Small intestine (tissue), 7 donors: ENCODE results near the gene POSTN. TPM values are rescaled to one million over a fixed set of nuclear protein-coding genes. Genes with fewer than 3 reads are reported as not detected.

Experiments
- DNase-seq, 2 donors: peaks; one replicate each; pipeline versions ENCODE4 v3.0.0 to v3.0.0-alpha.2; 2013
- FAIRE-seq: peaks from 2 replicates; lab custom pipeline; 2012; peaks lifted over from hg19 to GRCh38; lab: Jason Lieb, UNC
- H3K27ac ChIP-seq, 3 donors: one replicate each; pipeline ENCODE4 v1.5.1; 2013; ENCODE audit warnings: low read length in 2 of 3, mild to moderate bottlenecking in 2 of 3, control low read depth in 1 of 3, inconsistent platforms in 1 of 3, low read depth in 1 of 3, moderate library complexity in 1 of 3
- H3K27me3 ChIP-seq, 3 donors: one replicate each; pipeline ENCODE4 v1.6.1; 2013; ENCODE audit warnings: low read length in 3 of 3, inconsistent platforms in 1 of 3; ENCODE audit not compliant: control insufficient read depth in 3 of 3, insufficient read depth in 3 of 3
- H3K36me3 ChIP-seq, 3 donors: one replicate each; pipeline ENCODE4 v1.6.1; 2013; ENCODE audit warnings: low read length in 3 of 3, inconsistent platforms in 1 of 3, low read depth in 1 of 3, mild to moderate bottlenecking in 1 of 3, moderate library complexity in 1 of 3; ENCODE audit not compliant: control insufficient read depth in 3 of 3, insufficient read depth in 2 of 3
- H3K4me1 ChIP-seq, 3 donors: one replicate each; pipeline ENCODE4 v1.6.1; 2013; ENCODE audit warnings: low read length in 2 of 3, inconsistent platforms in 1 of 3, low read depth in 1 of 3, mild to moderate bottlenecking in 1 of 3, moderate library complexity in 1 of 3; ENCODE audit not compliant: control insufficient read depth in 3 of 3, insufficient read depth in 2 of 3
- H3K4me3 ChIP-seq, 3 donors: one replicate each; pipeline ENCODE4 v1.5.1; 2013; ENCODE audit warnings: low read length in 3 of 3, control low read depth in 1 of 3, inconsistent platforms in 1 of 3, low read depth in 1 of 3, mild to moderate bottlenecking in 1 of 3, moderate library complexity in 1 of 3
- H3K9me3 ChIP-seq, 2 donors: one replicate each; pipeline ENCODE4 v1.6.1; 2013; ENCODE audit warnings: low read depth in 1 of 2, low read length in 1 of 2; ENCODE audit not compliant: control insufficient read depth in 2 of 2, insufficient read depth in 1 of 2
- WGBS, 3 donors: extraction: QIAGEN DNeasy Blood & Tissue Kit; methylation state at CpG; one replicate each; pipeline ENCODE4 v1.1.7; 2013; 5-methylcytosine and 5-hydroxymethylcytosine counted together
- polyA plus RNA-seq, 4 donors: library from polyadenylated mRNA; stranded (reverse) in 3 of 4; unstranded in 1 of 4; fragments of 200-250 nt in 3 of 4; fragments of 120-200 nt in 1 of 4; gene quantifications; one replicate each; pipeline versions ENCODE4 v1.2.1 to v1.2.3, GENCODE V29; 2013
- donor health status: healthy with polysubstance abuse.
- donor health status: control.
- donor health status: control.
- donor health status: Bipolar disorder and iron deficiency.
- donor health status: healthy.

The POSTN gene
- polyA plus RNA-seq, 4 donors: 0.45 to 50.9 (median 7.5) TPM

DNA sequence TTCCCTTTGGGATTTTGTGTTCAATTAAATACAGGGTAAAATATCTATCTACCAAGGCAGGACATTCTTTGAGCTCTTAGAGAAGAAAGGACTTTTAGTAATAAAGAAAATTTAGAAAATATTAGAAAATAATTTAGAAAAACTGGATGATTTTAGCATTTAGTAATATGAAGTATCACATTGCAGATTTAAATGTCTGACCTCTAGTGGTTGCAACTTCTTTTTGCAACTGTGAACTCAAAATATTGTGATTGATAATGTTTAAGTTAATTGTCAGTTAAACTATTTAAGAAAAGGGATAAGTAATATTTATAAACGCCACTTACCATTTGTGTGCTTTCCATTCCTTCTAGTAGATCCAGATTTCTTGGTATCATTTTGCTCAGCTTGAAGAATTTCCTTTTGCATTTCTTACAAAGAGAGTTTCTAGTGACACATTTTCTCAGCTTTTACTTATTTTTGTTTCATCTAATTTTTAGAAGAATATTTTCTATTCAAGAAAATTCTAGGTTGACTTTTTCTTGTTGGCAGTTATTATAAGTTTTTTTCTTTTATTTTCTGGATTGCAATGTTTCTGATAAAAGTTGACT lies 10.3 kb upstream of the POSTN start:
- no peaks in the 10 kb centered on the region for H3K36me3 ChIP-seq
- no peak overlapping the region for H3K27ac ChIP-seq
- 54 to 66% (median 59%) methylated on average over 1 of the region's 1 CpG for WGBS, 3 donors
- H3K4me3 ChIP-seq: no peak overlapping the region
- no peaks in the 10 kb centered on the region for H3K4me1 ChIP-seq
- FAIRE-seq: no peak
- DNase-seq: no peak
- no peaks in the 10 kb centered on the region for H3K9me3 ChIP-seq
- no peaks in the 10 kb centered on the region for H3K27me3 ChIP-seq

- no peaks in the 10 kb centered on the region for H3K4me1 ChIP-seq
- FAIRE-seq (no peak), DNase-seq (peak in 1 of 2 donors; percentile 4)
- H3K36me3 ChIP-seq: no peaks in the 10 kb centered on the region
- no peaks in the 10 kb centered on the region for H3K27me3 ChIP-seq
- H3K4me3 ChIP-seq: no peak overlapping the region
- no peaks in the 10 kb centered on the region for H3K9me3 ChIP-seq
- WGBS, 3 donors: 66 to 82% (median 72%) methylated on average over 5 of the region's 5 CpGs
- no peak overlapping the region for H3K27ac ChIP-seq
Measured at GRCh38 chr13:37602733-37603381, 4.3 kb upstream of the POSTN start.

- H3K27ac ChIP-seq: no peak overlapping the region
- H3K9me3 ChIP-seq: no peaks in the 10 kb centered on the region
- 62 to 72% (median 63%) methylated on average over 3 of the region's 3 CpGs for WGBS, 3 donors
- no peaks in the 10 kb centered on the region for H3K4me1 ChIP-seq
- no peaks in the 10 kb centered on the region for H3K36me3 ChIP-seq
- FAIRE-seq (no peak), DNase-seq (no peak)
- H3K27me3 ChIP-seq: no peaks in the 10 kb centered on the region
- H3K4me3 ChIP-seq: no peak overlapping the region
Measured at GRCh38 chr13:37601648-37602440, 3.3 kb upstream of the POSTN start.

- no peak for FAIRE-seq
Measured at GRCh38 chr13:37599519-37599918, 951 bp upstream of the POSTN start.

DNA sequence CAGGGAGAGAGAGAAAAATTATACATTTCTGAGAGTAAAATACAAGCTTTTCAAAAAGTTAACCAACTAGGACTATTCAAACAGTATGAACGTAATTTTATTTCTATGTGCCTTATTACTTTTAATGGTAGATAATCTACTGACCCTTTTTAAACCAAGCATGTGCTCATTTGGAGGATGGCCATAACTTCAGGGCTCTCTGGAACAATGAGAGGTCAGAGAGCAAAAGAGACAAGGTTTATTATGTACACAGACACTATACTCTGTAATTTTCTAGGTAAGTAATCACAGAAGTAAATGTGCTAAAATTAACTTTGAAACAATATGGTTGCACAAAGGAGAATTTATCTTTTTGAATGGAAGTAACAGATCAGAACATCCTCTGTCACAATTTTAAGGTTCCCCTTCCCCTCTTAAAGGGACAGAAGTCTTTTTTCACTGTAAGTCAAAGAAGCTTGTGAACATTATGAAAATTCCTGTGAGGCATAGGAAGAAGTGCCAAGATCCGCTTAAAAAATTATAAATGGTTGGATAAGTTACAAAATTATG lies 1.0 kb downstream of the POSTN start:
- no peak overlapping the region for H3K27ac ChIP-seq
- H3K27me3 ChIP-seq: no peaks in the 10 kb centered on the region
- no peaks in the 10 kb centered on the region for H3K4me1 ChIP-seq
- WGBS, 3 donors: 49 to 65% (median 63%) methylated on average over 2 of the region's 2 CpGs
- DNase-seq: no peak
- H3K4me3 ChIP-seq: no peak overlapping the region
- no peaks in the 10 kb centered on the region for H3K36me3 ChIP-seq
- no peak for FAIRE-seq
- H3K9me3 ChIP-seq: no peaks in the 10 kb centered on the region

More at GRCh38 chr13:37599519-37599918, 951 bp upstream of the POSTN start:
- no peak overlapping the region for H3K4me3 ChIP-seq
- 45 to 78% (median 58%) methylated on average over 2 of the region's 2 CpGs for WGBS, 3 donors
- no peaks in the 10 kb centered on the region for H3K9me3 ChIP-seq
- no peaks in the 10 kb centered on the region for H3K4me1 ChIP-seq
- no peaks in the 10 kb centered on the region for H3K36me3 ChIP-seq
- DNase-seq: no peak
- H3K27ac ChIP-seq: no peak overlapping the region
- no peaks in the 10 kb centered on the region for H3K27me3 ChIP-seq

GRCh38 chr13:37596805-37597204 lies 1.8 kb downstream of the POSTN start:
- no peak for DNase-seq
- H3K4me3 ChIP-seq: peak overlapping the region in 1 of 3 donors; percentile 9
- H3K36me3 ChIP-seq: no peaks in the 10 kb centered on the region
- no peak for FAIRE-seq
- 57 to 64% (median 63%) methylated on average over 3 of the region's 3 CpGs for WGBS, 3 donors
- no peak overlapping the region for H3K27ac ChIP-seq
- no peaks in the 10 kb centered on the region for H3K4me1 ChIP-seq
- H3K27me3 ChIP-seq: no peaks in the 10 kb centered on the region
- no peaks in the 10 kb centered on the region for H3K9me3 ChIP-seq

DNA sequence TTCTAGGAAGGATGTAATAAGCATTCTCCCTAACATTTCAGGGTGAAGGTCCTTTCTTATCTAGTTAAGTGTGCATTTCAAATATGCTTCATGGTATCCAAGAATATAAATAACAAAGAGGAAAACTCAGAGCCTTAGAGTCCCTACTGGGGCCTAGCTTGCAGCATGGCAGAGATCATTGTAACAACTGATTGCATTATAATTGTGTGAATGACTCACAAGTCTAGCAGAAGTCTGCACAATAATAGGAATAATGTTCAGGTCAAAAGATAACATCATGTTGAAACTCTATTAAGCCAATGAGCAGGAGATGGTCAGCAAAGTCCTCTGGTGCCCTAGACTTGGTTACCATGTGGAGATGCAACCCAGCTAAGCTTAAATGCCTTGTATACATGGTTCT lies 3.4 kb downstream of the POSTN start:
- no peaks in the 10 kb centered on the region for H3K9me3 ChIP-seq
- H3K27ac ChIP-seq: no peak overlapping the region
- DNase-seq (no peak), FAIRE-seq (no peak)
- no peaks in the 10 kb centered on the region for H3K27me3 ChIP-seq
- no peaks in the 10 kb centered on the region for H3K4me1 ChIP-seq
- H3K4me3 ChIP-seq: no peak overlapping the region
- H3K36me3 ChIP-seq: no peaks in the 10 kb centered on the region

- no peaks in the 10 kb centered on the region for H3K27me3 ChIP-seq
- no peak overlapping the region for H3K27ac ChIP-seq
- WGBS, 3 donors: 33 to 56% (median 49%) methylated on average over 2 of the region's 2 CpGs
- H3K4me1 ChIP-seq: no peaks in the 10 kb centered on the region
- H3K9me3 ChIP-seq: no peaks in the 10 kb centered on the region
- no peaks in the 10 kb centered on the region for H3K36me3 ChIP-seq
- FAIRE-seq (no peak), DNase-seq (no peak)
- H3K4me3 ChIP-seq: no peak overlapping the region
Measured at GRCh38 chr13:37594550-37594949, 4.0 kb downstream of the POSTN start.
